Neural crest cell (in vitro differentiated cells): Measurements from ENCODE around the gene DNAH3. TPM values are rescaled to one million over a fixed set of nuclear protein-coding genes. Genes with fewer than 3 reads are reported as not detected.
"Not testable (repeated sequence)": the region's sequence is repeated elsewhere in the genome, so short reads cannot be mapped to it uniquely, and the experiment has no call there.

ENCODE experiments used
- DNase-seq: peaks from one replicate; pipeline ENCODE4 v3.0.0; 2021; ENCODE audit warnings: low read depth, mixed read lengths, low spot score
- H3K27ac Mint-ChIP-seq: one replicate; pipeline ENCODE4 v1.8.0; 2021; ENCODE audit warnings: mild to moderate bottlenecking, mixed read lengths; ENCODE audit not compliant: unreplicated experiment
- H3K27me3 Mint-ChIP-seq: 2 replicates; pipeline ENCODE4 v1.8.0; 2021; ENCODE audit warnings: low read depth, mild to moderate bottlenecking, mixed read lengths
- H3K36me3 Mint-ChIP-seq: 2 replicates; pipeline ENCODE4 v1.8.0; 2021; ENCODE audit warnings: low read depth, mild to moderate bottlenecking, mixed read lengths
- H3K4me1 Mint-ChIP-seq: 2 replicates; pipeline ENCODE4 v1.8.0; 2021; ENCODE audit warnings: mixed read lengths
- H3K4me3 Mint-ChIP-seq: one replicate; pipeline ENCODE4 v1.8.0; 2021; ENCODE audit warnings: mild to moderate bottlenecking, mixed read lengths
- H3K9me3 Mint-ChIP-seq: 2 replicates; pipeline ENCODE4 v1.8.0; 2021; ENCODE audit warnings: mixed read lengths
- CTCF ChIP-seq: fragments of 200-600 bp; sonication (generic); conservative IDR thresholded peaks from 2 replicates; pipeline ENCODE4 v1.5.0; 2021; ENCODE audit warnings: antibody characterized with exemption, mild to moderate bottlenecking
- total RNA-seq: library from RNA; stranded (reverse); gene quantifications from 2 replicates; pipeline ENCODE4 v1.2.1, GENCODE V29; 2021

Gene DNAH3
- total RNA-seq, 1 donor from 2014 or later = 0.07 TPM

GRCh38 chr16:20946015-20946629, 204.5 kb downstream of the DNAH3 start:
- no peak for TF ChIP-seq CTCF
- Mint-ChIP-seq H3K4me3 (no peak overlapping the region), H3K4me1 (no peaks in the 10 kb centered on the region), H3K27me3 (peaks cover 2% of the 10 kb centered on the region), H3K27ac (no peak overlapping the region), H3K36me3 (no peaks in the 10 kb centered on the region), H3K9me3 (no peaks in the 10 kb centered on the region)
- DNase-seq = no peak

DNA sequence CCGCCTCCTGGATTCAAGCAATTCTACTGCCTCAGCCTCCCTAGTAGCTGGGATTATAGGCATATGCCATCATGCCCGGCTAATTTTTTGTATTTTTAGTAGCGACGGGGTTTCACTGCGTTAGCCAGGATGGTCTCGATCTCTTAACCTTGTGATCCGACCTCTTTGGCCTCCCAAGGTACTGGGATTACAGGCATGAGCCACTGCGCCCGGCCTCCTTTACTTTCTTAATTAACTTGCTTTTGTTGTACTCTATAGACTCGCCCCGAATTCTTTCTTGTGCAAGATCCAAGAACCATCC, 205.1 kb downstream of the DNAH3 start:
- H3K27ac Mint-ChIP-seq, H3K36me3 Mint-ChIP-seq, H3K27me3 Mint-ChIP-seq, H3K4me1 Mint-ChIP-seq, DNase-seq, H3K4me3 Mint-ChIP-seq, H3K9me3 Mint-ChIP-seq: not testable (repeated sequence)

DNA sequence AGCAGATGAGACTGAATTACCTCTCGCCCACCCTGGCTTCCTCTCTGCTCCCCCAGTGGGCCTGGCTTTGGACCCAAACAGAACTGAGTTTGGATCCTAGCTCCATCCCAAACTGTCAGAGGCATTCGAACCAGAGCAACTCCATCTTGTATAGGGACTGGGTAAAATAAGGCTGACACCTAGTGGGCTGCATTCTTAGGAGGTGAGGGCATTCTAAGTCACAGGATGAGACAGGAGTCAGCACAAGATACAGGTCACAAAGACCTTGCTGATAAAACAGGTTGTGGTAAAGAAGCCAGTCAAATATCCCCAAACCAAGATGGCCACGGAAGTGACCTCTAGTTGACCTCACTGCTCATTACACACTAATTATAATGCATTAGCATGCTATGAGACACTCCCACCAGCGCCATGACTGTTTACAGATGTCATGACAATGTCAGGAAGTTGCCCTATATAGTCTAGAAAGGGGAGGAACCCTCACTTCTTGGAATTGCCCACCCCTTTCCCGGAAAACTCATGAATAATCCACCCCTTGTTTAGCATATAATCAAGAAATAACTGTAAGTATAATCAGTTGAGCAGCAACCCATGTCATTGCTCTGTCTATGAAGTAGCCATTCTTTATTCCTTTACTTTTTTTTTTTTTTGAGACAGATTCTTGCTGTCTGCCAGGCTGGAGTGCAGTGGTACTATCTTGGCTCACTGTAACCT, 205.6 kb downstream of the DNAH3 start:
- no peak overlapping the region for H3K27ac Mint-ChIP-seq
- DNase-seq = no peak
- H3K4me1 Mint-ChIP-seq = no peaks in the 10 kb centered on the region
- no peaks in the 10 kb centered on the region for H3K9me3 Mint-ChIP-seq
- H3K4me3 Mint-ChIP-seq = no peak overlapping the region
- H3K36me3 Mint-ChIP-seq = no peaks in the 10 kb centered on the region
- H3K27me3 Mint-ChIP-seq = no peaks in the 10 kb centered on the region
- TF ChIP-seq CTCF = no peak

GRCh38 chr16:20942256-20942655, 208.4 kb downstream of the DNAH3 start:
- Mint-ChIP-seq H3K9me3 (no peaks in the 10 kb centered on the region), H3K27me3 (no peaks in the 10 kb centered on the region), H3K36me3 (no peaks in the 10 kb centered on the region), H3K27ac (no peak overlapping the region), H3K4me3 (no peak overlapping the region), H3K4me1 (no peaks in the 10 kb centered on the region)
- TF ChIP-seq CTCF = no peak
- no peak for DNase-seq

GRCh38 chr16:20941636-20941926, 209.1 kb downstream of the DNAH3 start:
- Mint-ChIP-seq H3K27ac (no peak overlapping the region), H3K4me3 (no peak overlapping the region), H3K36me3 (no peaks in the 10 kb centered on the region), H3K4me1 (no peaks in the 10 kb centered on the region), H3K9me3 (no peaks in the 10 kb centered on the region), H3K27me3 (no peaks in the 10 kb centered on the region)
- TF ChIP-seq CTCF = no peak
- no peak for DNase-seq

DNA sequence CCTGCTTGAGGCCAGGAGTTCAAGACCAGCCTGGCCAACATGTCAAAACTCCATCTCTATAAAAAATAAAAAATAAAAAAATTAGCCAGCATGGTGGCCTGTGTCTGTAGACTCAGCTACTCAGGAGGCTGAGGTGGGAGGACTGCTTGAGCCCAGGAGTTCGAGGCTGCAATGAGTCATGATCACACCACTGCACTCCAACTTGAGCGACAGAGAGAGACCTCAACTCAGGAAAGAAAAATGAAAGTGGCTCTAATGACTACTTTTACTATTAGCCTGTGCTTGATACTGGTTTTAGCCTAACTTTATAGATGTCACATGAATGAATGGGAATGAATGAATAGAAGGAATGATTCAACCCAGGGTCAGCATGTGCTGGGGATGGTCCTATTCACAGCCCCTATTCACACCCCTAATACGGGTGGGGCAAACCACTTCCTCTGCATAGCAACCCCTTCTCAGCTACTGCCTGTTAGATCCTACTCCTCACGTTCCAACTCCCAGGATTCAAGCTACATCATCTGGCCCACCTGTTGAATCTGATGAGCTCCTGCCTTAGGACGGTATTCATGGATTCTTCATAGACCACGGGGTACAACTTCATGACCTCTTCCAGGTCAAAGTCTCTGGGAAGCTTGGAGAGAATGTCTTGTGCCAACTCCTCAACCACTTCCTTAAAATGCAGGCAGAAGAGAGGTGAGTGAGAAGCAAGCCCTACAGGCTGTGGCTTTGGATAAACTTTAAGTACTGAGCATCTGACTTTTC, 209.6 kb downstream of the DNAH3 start:
- H3K4me1 Mint-ChIP-seq = no peaks in the 10 kb centered on the region
- no peak for DNase-seq
- no peak overlapping the region for H3K27ac Mint-ChIP-seq
- no peaks in the 10 kb centered on the region for H3K36me3 Mint-ChIP-seq
- no peaks in the 10 kb centered on the region for H3K27me3 Mint-ChIP-seq
- TF ChIP-seq CTCF = no peak
- H3K4me3 Mint-ChIP-seq = no peak overlapping the region
- H3K9me3 Mint-ChIP-seq = no peaks in the 10 kb centered on the region
